GM19238 (cell line): Measurements from ENCODE around the gene GPR39.

Experiments used
- DNase-seq: peaks from one replicate; pipeline ENCODE4 v3.0.0; 2011; ENCODE audit warnings: low spot score; ENCODE audit not compliant: insufficient read length

Gene GPR39

DNA sequence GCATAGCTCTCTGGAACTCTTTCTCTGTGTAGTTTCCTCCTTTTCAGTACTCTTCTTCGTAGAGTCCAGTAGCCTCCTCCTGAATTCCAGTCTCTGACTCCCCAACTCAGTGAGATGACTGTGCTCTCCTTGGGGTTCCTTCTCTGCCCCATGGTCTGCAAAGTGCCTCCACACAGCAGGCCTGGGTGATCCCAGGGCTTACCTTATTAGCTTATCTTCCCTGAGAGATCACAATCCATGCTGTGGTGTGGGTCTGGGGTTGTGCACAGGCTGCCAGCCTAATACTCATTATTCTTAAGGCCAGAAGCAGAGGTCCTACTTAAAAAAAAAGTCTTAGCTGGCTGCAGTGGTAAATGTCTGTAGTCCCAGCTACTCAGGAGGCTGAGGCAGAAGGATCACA is 4.6 kb upstream of the GPR39 start:
- DNase-seq: no peak

DNA sequence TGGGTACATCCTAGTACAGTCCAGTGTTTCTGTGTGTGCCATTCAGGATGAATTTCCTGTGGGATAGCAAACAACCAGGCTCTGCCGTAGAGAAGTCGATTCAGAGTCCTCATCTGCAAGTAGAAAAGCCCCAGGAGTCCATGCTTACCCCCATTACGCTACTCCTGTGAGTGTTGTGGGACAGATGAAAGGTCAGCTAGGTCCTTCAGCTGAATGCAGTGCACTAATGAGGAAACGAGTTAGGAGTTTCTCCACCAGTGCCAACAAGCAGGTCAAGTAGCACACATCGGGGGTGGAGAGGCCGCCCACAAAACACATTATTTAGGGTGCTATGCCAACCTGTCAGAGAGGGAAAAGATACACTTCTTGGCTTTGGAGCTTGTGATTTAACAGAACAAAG is 2.5 kb upstream of the GPR39 start:
- no peak for DNase-seq

DNA sequence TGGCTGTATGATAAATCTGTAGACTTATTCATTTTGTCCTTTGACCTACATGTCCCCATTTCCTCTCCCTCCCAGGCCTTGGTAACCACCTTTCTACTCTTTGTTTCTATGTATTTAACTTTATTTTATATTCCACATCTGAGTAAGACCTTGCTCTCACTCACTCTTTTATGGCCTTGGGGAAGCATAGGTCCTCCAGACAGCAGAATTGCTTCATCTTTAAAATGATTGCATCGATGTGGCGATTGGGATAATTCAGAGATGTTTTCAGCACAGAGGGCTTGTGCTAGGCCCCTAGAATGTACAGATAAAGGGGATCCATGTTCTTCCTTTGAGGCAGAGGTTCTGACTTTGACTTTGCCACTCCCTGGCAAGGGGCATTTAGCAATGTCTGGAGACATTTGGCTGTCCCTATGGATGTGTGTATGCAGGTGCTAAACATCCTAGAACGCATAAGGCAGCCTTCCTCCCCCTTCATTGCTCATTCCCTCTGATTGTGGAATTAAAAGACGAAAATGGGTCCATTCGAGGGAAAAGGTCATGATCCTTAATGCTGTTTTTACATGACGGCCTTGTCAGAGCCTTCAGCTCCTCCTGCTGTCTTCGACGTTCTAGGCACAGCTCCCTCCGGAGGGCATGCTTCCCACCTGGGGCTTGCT is 1.2 kb upstream of the GPR39 start:
- no peak for DNase-seq

- DNase-seq: no peak
Observed at GRCh38 chr2:132415915-132416722, 486 bp upstream of the GPR39 start.

- no peak for DNase-seq
Observed at GRCh38 chr2:132417430-132418035, 928 bp downstream of the GPR39 start.

- no peak for DNase-seq
Observed at GRCh38 chr2:132419235-132419634, 2.6 kb downstream of the GPR39 start.

DNA sequence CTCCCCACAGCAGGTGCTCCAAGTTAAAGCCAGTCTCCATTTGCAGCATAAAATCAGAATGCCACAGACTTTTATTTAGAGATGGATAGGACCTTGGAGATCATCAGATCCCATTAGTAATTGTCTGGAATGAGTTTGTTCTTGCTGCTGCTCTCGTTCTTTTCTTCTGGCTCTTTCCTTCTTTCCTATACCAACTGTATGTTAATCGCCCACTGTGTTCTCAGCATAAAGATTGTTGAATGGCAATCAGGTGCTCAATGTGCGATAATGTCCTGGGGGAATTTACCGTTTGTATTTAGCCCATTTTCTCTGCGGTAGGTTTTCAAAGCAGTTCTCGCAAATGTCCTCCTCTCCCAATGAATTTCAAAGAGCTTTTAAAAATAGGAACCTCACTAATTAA is 3.3 kb downstream of the GPR39 start:
- no peak for DNase-seq

DNA sequence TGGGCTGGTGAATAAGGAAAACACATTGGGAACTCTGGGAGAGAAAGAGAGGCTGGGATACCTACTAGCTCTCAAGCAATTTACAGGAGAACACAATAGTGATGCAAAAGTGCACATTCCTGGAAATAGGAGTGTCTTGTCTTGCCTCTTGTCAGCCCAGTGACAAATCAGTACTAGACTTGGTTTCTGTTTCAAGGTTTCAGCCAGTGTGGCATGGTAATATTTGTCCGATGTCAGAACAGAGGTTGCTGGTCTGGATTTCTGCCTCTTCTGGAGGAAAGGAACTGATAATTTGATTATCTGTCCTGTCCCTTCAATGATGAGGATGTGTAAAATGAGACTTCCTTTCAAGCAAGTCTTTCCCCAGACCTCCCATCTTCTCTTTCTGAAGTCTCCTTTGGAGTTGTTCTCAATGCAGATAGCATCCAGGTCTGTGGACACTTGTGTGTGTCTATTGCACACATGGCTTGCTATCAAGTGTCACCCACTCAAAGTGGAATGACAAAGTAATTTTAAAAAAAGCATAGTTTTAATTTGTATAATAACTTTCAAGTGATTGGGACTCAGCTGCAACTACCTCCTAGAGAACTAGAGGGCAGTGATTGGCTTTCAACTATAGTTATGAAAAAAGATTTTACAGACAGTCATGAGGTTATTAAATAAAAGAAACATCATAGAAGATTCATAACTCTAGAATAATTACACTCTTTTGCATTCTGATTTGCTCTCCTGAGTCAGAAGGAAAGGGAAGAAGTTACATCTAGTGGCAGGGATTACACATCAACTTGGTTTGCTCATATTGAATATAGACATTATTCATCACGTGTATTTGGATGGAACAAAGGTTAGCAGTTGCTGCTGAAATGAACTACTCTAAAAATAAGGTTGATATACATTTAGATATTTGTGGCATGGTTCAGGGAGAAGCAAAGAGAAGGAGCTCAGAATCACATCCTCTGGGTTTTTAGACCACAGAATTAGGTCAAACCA is 4.5 kb downstream of the GPR39 start:
- no peak for DNase-seq

- no peak for DNase-seq
Observed at GRCh38 chr2:132422736-132423135, 6.1 kb downstream of the GPR39 start.

DNA sequence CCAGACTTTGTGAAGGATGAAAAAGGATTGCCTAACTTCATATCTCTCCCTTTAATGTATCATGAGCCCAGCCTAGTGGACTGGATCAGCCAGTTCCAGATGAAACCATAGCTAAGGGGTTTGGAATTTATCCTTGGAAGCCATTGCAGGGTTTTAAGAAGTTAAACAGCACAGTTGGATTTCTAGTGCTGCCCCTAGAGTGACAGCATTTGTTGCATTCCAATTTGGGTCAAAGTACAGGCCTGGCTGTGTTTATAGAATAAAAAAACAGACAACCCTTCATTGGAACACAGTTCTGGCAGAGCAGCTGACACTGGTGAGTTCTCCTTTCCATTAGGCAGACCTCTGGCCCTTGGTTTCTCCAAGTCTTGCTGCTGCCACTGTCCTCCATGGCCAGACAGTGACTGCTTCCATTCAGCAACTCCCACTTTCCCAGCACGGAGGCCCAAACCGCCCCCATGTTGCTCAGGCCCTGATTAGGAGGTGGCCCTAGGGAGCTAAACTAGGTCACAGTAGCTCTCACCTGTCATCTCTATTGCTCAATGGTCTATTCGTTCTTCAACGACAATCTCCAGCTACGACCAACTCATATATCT is 8.0 kb downstream of the GPR39 start:
- no peak for DNase-seq

DNA sequence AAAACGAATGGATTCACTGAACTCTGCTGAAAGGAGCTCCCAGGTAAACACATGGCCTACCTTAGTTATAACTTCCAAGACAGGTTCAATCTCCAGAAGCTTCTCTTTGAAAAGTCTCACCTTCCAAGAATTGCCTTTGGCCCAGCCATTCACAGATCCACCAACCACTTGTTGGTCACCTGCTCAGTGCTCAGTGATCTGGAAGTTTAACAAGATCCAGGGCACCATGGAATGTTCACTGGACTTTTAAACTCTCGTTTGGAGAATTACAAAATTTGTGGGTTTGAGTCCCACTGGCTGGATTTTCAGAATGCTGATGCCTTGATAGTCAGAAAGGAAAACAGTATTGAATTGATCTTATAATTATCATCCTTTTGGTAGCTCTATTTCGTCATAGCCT is 9.4 kb downstream of the GPR39 start:
- DNase-seq: no peak

DNA sequence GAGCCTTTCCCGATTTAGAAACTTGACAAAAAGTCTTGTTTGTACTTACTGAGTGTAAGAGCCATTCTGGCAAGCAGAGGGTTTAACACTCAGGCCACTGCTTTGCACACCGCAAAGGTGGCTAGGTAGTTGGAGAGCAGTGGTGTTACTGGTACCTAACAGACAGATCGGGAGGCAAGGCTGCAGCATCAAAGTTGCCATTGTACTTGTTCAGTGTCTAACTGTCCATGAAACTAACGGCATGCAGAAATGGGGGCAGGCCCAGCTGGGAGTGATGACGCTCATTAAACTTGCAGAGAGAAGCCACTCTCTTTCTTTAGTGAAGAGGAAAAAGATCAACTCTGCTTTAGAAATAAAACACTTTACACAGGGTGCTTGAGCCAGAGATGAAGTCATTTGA is 10.1 kb downstream of the GPR39 start:
- no peak for DNase-seq

DNA sequence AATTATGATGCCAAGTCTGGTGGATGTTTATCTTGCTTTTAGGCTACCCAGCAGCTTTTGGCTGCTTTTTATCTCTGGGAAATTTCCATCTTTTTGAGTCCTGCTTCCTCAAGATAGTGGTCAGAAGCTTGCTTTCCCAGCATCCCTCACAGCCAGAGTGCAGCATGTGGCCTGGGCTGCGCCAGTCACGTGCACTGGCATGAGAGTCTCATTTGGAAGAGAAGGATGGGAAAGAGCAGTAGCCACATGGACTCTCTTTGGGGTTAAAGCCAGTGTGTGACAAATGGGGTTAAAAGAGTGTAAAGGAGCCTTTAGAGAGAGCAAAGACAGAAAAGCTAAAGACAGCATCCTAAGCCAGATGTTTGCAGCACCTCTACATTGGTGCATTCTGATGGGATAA is 12.7 kb downstream of the GPR39 start:
- no peak for DNase-seq

- DNase-seq: no peak
Observed at GRCh38 chr2:132429941-132430573, 13.5 kb downstream of the GPR39 start.

DNA sequence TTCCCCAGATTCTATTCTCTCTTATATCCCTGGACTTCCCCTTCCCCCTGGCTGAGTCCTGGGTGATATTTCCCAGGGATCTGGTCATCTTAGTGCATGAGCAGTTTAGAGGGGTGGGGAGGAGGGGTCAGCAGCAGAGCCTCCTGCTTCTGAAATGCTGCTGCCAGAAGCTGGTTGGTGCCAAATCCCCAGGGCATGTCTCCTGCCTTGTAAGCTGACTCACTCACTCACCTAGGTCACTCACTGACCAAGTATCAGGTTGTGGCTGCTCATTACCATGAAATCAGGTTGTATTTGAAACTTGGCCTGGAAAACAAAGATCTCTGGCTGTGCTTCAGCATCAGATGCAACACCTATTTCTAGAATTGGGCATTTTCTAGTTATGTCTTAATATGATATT is 14.3 kb downstream of the GPR39 start:
- no peak for DNase-seq

DNA sequence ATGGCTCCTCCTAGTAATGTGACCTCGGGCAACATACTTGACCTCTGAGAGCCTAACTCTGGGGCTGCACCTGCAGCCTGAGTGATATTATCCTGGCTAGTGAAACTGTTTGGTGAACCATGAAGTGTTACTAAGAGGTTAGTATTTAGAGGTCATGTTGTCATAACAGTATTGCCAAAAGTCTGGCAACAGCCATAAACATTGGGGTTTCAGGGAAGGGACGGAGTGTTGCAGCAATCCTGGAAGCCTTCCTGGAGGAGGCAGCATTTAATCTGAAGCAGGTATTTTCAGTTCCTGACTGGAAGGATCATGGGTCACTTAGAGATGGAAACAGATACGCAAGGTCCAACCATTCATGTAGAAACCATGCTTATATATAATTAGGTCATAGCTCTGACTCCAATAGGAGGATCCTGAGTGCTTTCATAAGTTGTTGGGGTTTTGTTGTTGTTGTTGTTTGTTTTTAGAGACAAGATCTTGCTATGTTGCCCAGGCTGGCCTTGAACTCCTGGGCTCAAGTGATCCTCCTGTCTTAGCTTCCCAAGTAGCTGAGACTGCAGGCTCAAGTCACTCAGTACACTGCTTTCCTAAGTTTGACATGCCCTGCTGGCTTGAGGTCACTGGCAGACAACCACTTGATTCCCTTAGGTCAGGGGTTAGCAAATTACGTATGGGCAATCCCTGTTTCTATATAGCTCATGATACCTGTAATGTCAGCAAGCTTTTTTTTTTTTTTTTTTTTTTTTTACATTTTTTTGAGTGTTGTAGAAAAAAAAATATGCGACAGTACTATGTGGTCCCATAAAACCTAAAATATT is 21.5 kb downstream of the GPR39 start:
- no peak for DNase-seq

DNA sequence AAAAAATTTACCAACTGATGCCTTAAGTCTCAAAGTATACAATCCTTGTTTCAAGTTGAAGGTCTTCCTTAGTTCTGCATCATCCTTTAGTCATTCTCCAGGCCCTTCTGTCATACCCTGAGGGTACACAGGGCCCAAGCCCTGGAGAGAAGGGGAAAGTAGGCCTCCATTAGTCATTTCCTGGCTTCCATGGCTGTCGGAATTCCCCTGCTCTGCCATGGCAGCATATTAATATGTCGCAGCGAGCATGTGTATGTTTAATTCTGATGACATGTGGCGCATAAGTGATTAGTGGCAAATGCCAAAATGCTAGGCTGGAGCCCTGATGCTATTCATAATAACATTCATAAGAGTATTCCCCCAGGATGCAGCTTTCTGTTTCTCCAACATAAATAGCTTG is 22.1 kb downstream of the GPR39 start:
- no peak for DNase-seq

- DNase-seq: no peak
Observed at GRCh38 chr2:132439703-132440398, 23.2 kb downstream of the GPR39 start.

DNA sequence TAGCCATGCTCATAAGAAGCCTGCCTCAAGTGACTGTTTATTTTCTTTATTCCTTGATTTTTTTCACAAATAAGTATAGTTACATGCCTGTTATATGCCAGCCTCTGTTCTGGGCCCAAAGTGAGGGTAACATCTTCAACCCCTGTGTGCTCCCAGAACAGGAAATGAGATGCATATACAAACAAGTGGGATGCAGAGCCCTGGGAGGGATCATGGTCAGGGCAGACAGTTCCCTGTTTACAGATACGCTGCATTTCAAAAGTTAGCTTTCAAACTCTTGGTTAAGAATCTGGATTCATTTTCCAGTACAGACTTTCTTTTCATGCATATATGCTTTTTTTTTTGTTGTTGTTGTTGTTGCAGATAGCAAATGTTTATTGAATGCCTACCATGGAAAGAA is 24.4 kb downstream of the GPR39 start:
- DNase-seq: no peak
